Measurements from ENCODE around the gene SEMA3F. TPM values are rescaled to one million over a fixed set of nuclear protein-coding genes. Genes with fewer than 3 reads are reported as not detected.

SEMA3F gene
- total RNA-seq, 1 donor from 2014 or later: 14.5 TPM

- Histone ChIP-seq H3K27me3 (peaks cover 32% of the 10 kb centered on the region), H3F3A (ENCODE audit: low read depth) (peaks cover 6% of the 10 kb centered on the region), H3K36me3 (no peaks in the 10 kb centered on the region), H3K79me2 (ENCODE audit: low read depth) (no peaks in the 10 kb centered on the region), H2AFZ (replicated peaks) (no peak overlapping the region), H3K9me3 (ENCODE audit: low read depth) (no peaks in the 10 kb centered on the region), H3K4me3 (no peak overlapping the region), H3K27ac (no peak overlapping the region), H3K9ac (no peak overlapping the region), H3K4me2 (peak overlapping the region; percentile 21), H3K4me1 (no peaks in the 10 kb centered on the region), H4K20me1 (ENCODE audit: low read depth) (no peaks in the 10 kb centered on the region)
- Mint-ChIP-seq H3K36me3 (no peaks in the 10 kb centered on the region), H3K4me1 (peaks cover 4% of the 10 kb centered on the region), H3K4me3 (no peak overlapping the region), H3K27ac (no peak overlapping the region), H3K9me3 (no peaks in the 10 kb centered on the region), H3K27me3 (ENCODE audit: insufficient read depth, low read depth) (peaks cover 7% of the 10 kb centered on the region)
- TF ChIP-seq EZH2 (IDR thresholded peaks at IDR 0.05) (peak; percentile 52), CTCF (IDR thresholded peaks at IDR 0.05) (peak; percentile 80), EZH2phosphoT487 (IDR thresholded peaks at IDR 0.05) (no peak)
- DNase-seq (ENCODE audit: low spot score): peak; percentile 82
Observed at GRCh38 chr3:50194128-50194902, 39.2 kb downstream of the SEMA3F start.

GRCh38 chr3:50194903-50195500 lies 39.9 kb downstream of the SEMA3F start:
- no peaks in the 10 kb centered on the region for H3K36me3 Mint-ChIP-seq
- peaks cover 7% of the 10 kb centered on the region for H3K27me3 Mint-ChIP-seq (ENCODE audit: insufficient read depth, low read depth)
- no peak for DNase-seq (ENCODE audit: low spot score)
- Histone ChIP-seq H3K4me2 (peak overlapping the region; percentile 21), H2AFZ (replicated peaks) (no peak overlapping the region), H3K4me3 (no peak overlapping the region), H3K27ac (no peak overlapping the region), H3F3A (ENCODE audit: low read depth) (no peaks in the 10 kb centered on the region), H4K20me1 (ENCODE audit: low read depth) (no peaks in the 10 kb centered on the region), H3K79me2 (ENCODE audit: low read depth) (no peaks in the 10 kb centered on the region), H3K9ac (no peak overlapping the region), H3K4me1 (no peaks in the 10 kb centered on the region), H3K27me3 (peaks cover 32% of the 10 kb centered on the region), H3K36me3 (no peaks in the 10 kb centered on the region), H3K9me3 (ENCODE audit: low read depth) (no peaks in the 10 kb centered on the region)
- no peaks in the 10 kb centered on the region for H3K4me1 Mint-ChIP-seq
- H3K27ac Mint-ChIP-seq: no peak overlapping the region
- no peaks in the 10 kb centered on the region for H3K9me3 Mint-ChIP-seq
- peak; percentile 34 for TF ChIP-seq EZH2 (IDR thresholded peaks at IDR 0.05)
- no peak for TF ChIP-seq EZH2phosphoT487 (IDR thresholded peaks at IDR 0.05)
- no peak overlapping the region for H3K4me3 Mint-ChIP-seq

GRCh38 chr3:50195501-50196252 lies 40.6 kb downstream of the SEMA3F start:
- no peak overlapping the region for H2AFZ ChIP-seq (replicated peaks)
- H3K4me1 ChIP-seq: no peaks in the 10 kb centered on the region
- Mint-ChIP-seq H3K27me3 (ENCODE audit: insufficient read depth, low read depth) (peaks cover 7% of the 10 kb centered on the region), H3K9me3 (no peaks in the 10 kb centered on the region), H3K4me3 (no peak overlapping the region), H3K4me1 (no peaks in the 10 kb centered on the region), H3K27ac (no peak overlapping the region), H3K36me3 (no peaks in the 10 kb centered on the region)
- H3K9ac ChIP-seq: no peak overlapping the region
- no peaks in the 10 kb centered on the region for H3K9me3 ChIP-seq (ENCODE audit: low read depth)
- H3K79me2 ChIP-seq (ENCODE audit: low read depth): no peaks in the 10 kb centered on the region
- no peak overlapping the region for H3K4me2 ChIP-seq
- no peak for DNase-seq (ENCODE audit: low spot score)
- H3F3A ChIP-seq (ENCODE audit: low read depth): no peaks in the 10 kb centered on the region
- no peaks in the 10 kb centered on the region for H3K36me3 ChIP-seq
- TF ChIP-seq CTCF (IDR thresholded peaks at IDR 0.05) (no peak), EZH2phosphoT487 (IDR thresholded peaks at IDR 0.05) (no peak), EZH2 (IDR thresholded peaks at IDR 0.05) (no peak)
- no peaks in the 10 kb centered on the region for H4K20me1 ChIP-seq (ENCODE audit: low read depth)
- H3K4me3 ChIP-seq: no peak overlapping the region
- no peak overlapping the region for H3K27ac ChIP-seq
- H3K27me3 ChIP-seq: peaks cover 32% of the 10 kb centered on the region
